GM18909 (cell line): ENCODE results near the gene ZMAT5.
"Not testable (repeated sequence)": the region's sequence is repeated elsewhere in the genome, so short reads cannot be mapped to it uniquely, and the experiment has no call there.

ENCODE experiments used
- ATAC-seq: cut with Tn5 transposase; IDR thresholded peaks from one replicate; pipeline ENCODE4 v1.9.1; 2021; ENCODE audit warnings: mild to moderate bottlenecking; ENCODE audit not compliant: unreplicated experiment, poor library complexity

ZMAT5 gene

GRCh38 chr22:29755889-29756288, 10.9 kb downstream of the ZMAT5 start:
- ATAC-seq = no peak

GRCh38 chr22:29754658-29755395, 12.0 kb downstream of the ZMAT5 start:
- not testable (repeated sequence) for ATAC-seq

DNA sequence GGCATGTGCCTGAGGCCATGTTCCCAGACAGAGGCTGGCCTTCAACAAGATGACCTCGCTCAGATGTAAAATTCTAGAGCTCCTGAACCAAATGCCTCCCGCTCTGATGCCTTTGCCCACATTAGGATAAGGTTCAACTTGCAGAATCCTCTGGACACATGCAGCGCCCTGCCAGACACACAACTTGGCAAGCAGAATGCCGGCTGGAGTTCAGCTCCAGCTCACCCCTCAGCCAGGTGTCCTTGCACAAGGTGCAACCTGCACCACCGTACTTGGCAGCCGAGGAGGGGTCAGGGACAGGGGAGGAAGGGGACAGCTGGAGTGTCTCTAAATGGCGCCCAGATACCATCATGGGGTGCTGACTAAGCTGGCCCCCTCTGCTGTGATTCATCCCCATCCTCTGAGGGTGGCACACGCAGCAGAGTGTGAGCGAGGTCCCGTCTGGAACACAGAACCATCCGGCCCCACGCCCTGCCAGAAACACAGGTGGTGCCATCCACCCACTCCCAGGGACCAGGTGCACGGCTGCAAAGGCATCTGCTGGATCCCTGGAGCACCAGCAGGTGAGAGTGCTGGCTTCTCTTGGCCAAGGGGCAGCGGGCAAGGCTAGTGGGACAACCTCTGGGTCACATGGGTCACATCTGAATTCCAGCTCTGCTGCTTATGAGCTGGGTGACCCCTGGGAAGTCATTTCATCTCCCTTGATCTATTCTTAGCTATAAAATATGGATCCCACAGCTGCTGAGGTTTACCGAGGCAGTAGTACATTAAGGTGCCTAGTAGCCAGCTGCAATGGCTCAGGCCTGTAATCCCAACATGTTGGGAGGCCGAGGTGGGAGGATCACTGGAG, 12.8 kb downstream of the ZMAT5 start:
- no peak for ATAC-seq

GRCh38 chr22:29751669-29752068, 15.1 kb downstream of the ZMAT5 start:
- ATAC-seq = no peak

DNA sequence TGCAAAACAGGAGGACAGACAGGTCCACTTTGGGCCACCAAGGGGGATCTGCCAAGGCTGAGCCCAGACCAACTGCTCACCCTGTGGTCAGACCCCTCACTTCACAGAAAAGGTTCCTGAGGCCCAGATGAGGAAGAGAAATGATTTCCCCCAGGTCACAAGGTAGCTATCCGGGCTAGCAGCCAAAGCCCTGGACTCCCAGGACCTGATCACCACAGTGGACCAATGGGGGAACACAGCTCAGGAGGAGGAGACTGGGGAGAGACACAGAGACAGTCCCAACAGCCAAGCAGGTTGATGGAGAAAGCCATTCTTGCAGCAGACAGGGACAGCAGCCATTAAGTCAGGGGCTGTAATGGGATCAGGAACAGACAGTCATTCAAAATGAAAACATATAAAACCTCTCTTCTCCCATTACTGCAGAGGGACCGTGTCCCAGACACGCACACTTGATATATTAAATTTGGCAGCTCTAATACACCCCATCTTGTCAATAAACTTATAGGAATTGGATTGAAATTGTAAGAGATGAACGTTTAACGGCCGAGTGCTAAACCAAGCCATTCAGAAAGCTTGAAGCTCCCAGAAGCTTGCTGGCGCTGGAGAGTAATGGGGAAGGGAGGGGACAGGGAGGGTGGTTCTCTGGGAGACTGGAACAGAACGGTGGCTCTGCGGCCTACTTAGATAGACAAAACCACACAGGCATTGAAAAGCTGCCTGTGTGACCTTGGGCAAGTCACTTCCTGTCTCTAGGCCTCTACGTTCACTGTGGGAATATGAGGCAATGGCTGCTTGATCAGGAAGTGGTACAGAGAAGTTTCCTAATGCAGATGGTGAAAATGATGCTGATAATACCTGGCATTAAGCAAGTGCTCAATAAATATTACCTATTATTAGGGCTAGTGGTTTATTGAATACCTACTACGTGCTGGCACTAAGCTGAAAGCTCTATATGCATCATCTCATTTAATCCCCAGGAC, 16.0 kb downstream of the ZMAT5 start:
- ATAC-seq = no peak

- ATAC-seq = no peak
Measured at GRCh38 chr22:29750029-29750428, 16.8 kb downstream of the ZMAT5 start.

GRCh38 chr22:29748248-29748893, 18.4 kb downstream of the ZMAT5 start:
- ATAC-seq = no peak

DNA sequence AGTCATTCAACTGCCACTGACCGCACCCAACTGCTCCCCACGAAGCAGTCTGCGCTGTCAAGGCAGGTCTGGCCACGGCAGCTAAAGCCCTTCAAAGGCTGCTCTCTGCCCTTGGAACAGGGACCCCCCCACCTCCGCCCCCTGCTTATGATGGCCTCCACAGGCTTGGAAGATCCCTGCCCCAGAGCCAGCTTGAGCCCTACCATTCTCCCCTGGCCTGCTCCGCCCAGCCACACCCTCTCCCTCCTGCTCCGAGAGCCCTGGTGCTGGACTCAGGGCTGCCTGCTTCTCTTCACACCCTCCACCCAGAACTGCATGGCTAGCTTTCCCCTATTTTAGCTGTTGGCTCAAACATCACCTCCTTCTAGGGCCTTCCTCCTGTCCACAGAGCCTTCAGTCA, 19.0 kb downstream of the ZMAT5 start:
- no peak for ATAC-seq

DNA sequence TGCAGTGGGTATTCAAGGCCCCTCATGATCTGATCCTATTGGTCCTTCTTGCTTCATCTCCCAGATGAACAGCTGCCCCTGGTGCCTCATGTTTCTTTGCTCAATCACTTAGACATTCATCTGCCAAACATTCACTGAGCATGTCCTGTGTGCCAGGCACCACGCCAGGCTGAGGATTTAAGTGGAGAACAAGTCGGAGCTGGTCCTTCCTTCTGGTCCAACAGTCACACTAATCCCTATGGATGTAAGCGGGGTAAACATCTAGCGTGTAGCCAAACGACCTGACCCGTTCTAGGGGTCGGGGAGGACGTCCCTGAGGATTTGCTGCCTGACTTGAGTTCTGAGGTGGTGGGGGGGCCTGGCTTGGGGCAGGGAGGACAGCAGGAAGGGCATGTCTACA, 21.9 kb downstream of the ZMAT5 start:
- ATAC-seq = no peak

DNA sequence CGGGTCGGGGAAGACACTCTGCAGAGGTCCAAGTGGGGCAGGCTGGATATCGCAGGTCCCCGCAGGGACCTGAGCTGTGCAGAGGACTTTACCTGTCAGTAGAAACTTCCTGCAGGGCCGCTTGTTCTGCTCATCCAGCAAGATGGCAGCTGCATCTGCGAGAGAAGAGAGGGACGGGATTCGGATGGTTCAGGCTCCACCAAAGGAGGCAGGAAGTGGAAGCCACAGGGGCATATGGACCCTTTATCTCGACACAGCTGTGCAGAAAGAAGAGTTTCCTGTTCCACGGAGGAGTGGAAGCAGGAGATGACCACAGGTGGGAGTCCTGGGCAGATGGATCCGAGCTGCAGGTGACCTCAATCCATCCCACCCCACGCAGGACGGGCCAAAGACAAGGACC, 24.5 kb downstream of the ZMAT5 start:
- no peak for ATAC-seq

- no peak for ATAC-seq
Measured at GRCh38 chr22:29741926-29742325, 24.9 kb downstream of the ZMAT5 start.

DNA sequence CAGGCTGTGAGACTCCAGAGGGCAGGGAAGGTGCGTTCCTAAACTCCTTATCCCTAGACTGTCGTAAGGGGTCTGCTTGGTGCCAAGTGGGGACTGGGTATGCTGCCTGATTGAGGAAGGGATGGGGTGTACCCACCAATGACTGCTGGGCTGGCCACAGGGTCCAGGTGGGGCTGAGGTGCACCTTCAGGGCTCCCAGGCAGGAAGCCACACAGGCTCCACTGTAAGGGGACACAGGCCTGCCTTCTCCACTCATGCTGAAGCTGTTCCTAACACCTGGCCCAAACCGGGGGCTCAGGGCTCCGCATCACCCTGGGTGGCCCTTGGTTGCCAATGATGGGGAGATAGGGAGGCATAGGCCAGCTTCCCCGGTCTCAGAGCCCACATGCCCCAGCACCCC, 26.6 kb downstream of the ZMAT5 start:
- no peak for ATAC-seq

- no peak for ATAC-seq
Measured at GRCh38 chr22:29739346-29739875, 27.4 kb downstream of the ZMAT5 start.

DNA sequence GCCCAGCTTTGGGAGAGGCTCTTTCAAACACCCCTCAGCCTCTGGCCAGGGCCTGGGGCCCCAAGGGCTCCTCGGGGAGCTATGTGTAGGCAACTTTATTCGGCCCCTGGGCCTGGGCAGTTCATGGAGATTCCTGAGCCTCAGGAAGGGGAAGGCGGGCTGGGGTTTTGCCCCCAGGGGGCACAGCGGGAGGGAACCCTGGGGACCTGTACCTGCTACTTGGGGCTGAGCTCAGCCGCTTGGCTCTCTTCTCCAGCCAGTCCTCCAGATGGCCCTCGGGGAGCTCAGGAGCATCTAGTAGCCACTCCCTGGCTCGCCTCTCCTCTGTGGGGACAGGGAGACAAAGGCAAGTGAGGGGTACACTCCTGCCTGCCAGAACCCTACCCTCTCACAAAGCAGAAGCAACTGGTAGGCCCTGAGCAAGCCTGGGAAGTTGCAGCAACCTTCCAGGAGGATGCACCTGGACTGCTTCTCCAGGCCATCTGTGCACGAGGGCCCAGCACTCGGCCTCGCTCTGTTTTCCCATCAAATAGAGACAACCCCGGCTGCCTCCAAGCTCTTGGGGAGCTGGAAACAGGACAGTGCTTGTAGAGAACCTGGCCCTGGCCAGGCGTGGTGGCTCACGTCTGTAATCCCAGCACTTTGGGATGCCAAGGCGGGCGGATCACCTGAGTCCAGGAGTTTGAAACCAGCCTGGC, 28.5 kb downstream of the ZMAT5 start:
- no peak for ATAC-seq

DNA sequence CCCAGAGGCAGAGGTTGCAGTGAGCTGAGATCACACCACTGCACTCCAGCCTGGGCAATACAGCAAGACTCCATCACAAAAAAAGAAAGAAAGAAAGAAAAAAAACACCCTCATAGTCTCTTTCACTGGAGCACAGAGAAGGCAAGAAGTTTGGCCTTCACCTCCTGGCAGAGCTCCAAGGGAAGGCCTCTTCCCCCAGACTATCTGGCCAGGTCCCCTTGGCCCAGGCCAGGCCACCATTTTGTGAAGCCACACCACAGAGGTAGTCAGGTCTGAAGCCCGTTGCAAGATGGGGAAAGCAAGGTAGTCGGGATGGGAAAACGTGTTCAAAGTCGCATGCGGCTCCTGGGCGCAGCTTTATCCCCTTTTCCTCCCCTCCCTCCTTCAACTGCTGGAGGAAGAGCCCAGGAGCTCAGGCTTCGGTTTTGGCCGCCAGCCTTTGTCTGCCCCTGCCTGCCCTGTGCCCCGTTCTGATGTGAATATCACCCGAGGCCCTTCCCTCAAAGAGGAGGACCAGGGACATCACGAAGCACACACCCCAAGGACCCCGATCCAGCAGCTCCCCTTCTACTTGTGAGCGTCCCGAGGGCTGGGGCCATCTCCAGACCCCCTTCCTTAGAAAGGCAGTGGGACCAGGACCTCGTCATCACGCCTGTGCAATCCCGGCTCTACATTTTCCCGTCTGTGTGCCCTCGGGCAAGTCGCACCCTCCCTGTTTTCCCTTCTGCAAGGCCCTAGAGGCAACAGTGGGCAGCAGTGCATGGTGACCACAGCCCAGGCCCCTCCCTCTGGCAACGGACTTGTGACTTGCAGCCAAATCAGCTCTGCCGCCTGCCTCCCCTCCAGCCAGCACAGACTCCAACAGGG, 29.3 kb downstream of the ZMAT5 start:
- ATAC-seq = no peak

- no peak for ATAC-seq
Measured at GRCh38 chr22:29735416-29735815, 31.4 kb downstream of the ZMAT5 start.

DNA sequence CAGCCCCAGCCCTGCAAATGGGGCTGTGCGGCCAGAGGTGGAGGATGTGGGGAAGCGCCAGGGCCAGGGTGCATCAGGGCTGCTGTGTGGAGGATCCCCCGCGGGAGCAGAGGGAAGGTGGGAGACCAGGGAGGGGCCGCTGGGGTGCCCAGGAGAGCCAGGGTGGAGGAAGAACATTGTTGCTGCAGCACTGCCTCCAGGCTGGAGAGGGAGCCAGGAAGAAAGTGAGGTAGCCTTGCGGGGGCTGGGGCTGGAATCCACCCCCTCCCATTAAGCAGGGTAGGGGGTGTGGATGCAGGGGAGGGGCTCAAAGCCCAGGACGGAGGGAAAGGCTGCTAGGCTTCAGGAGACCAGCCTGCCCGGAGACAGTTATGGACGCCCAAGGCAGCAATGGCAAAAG, 32.0 kb downstream of the ZMAT5 start:
- ATAC-seq = no peak

GRCh38 chr22:29734406-29734805, 32.4 kb downstream of the ZMAT5 start:
- ATAC-seq = no peak
